AG10803 (cell line): ENCODE data around the gene ME3.

Experiments
- DNase-seq: peaks from one replicate; pipeline ENCODE4 v3.0.0; 2010; ENCODE audit warnings: low read depth
- H3K4me3 ChIP-seq: 2 replicates; pipeline ENCODE4 v1.5.1; 2011; ENCODE audit warnings: mild to moderate bottlenecking, low read length, control low read depth
- CTCF ChIP-seq: conservative IDR thresholded peaks from 2 replicates; pipeline ENCODE4 v1.5.1; 2011; ENCODE audit warnings: mild to moderate bottlenecking, low read length, control low read depth, inconsistent platforms

ME3 gene

GRCh38 chr11:86468169-86468568 is 204.2 kb downstream of the ME3 start:
- TF ChIP-seq CTCF = no peak
- no peak overlapping the region for H3K4me3 ChIP-seq
- DNase-seq = no peak

DNA sequence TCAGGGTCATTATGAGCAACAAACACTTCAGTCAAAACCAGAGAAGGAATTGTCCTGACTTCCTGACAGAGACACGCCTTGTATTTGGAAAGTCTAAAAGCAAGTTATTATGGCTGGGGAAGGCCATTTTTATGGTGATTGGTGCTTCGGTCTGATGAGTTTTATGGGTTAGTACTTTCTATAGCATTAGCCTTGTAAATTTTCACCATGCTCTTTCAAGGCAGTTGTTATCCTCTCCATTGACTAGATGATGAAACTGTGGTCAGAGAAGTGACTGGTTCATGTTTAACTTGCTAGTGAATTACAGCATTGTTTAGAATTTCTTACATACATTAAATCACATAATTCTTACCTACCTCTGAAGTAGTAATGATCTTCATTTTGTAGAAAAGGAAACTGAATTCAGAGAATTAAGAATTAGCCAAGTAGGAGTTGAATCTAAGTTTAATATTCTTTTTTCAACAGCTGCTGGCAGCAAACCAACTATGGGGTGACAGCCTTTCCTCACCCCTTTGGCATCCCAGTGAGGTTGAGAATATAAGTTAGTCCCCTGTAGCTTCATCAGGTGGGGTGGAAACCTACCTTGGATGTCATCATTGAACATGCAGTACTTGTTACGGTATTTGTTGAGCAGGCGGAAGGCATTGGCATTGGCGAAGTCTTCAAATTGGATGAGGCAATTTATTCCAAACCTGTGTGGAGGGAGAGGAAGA is 207.8 kb downstream of the ME3 start:
- no peak overlapping the region for H3K4me3 ChIP-seq
- TF ChIP-seq CTCF = no peak
- no peak for DNase-seq

- no peak for DNase-seq
- H3K4me3 ChIP-seq = no peak overlapping the region
- no peak for TF ChIP-seq CTCF
Measured at GRCh38 chr11:86463955-86464354, 208.5 kb downstream of the ME3 start.

GRCh38 chr11:86463120-86463519 is 209.3 kb downstream of the ME3 start:
- DNase-seq = no peak
- no peak for TF ChIP-seq CTCF
- no peak overlapping the region for H3K4me3 ChIP-seq

DNA sequence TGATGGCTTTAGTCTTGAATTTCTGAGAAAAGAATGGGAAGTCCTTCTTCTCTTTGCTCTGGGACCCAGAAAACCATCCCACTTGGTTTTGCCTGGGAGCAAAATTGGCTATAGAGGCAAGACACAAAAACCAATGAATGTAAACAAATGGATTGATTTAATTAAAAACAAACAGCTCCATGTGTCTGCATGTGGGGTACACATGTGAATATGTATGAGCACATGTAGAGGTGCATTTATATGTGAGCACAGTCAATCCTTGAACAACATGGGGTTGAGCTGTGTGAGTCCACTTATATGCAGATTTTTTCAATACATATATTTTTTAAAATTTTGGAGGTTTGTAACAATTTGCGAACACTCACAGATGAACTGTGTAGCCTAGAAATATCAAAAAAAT is 210.5 kb downstream of the ME3 start:
- TF ChIP-seq CTCF = no peak
- no peak for DNase-seq

GRCh38 chr11:86460461-86461385 is 211.7 kb downstream of the ME3 start:
- no peak overlapping the region for H3K4me3 ChIP-seq
- no peak for TF ChIP-seq CTCF
- DNase-seq = no peak

More for the DNA sequence above, 210.5 kb downstream of the ME3 start:
- no peak overlapping the region for H3K4me3 ChIP-seq
